Neutrophil (primary cell): ENCODE data around the gene BRMS1L.

Experiments
- H3K27ac ChIP-seq: fragments of 200-600 bp; sonication (generic); 2 replicates; pipeline ENCODE4 v1.5.1; 2016; ENCODE audit warnings: mild to moderate bottlenecking, moderate library complexity
- H3K27me3 ChIP-seq: fragments of 200-600 bp; sonication (generic); 2 replicates; pipeline ENCODE4 v1.6.0; 2016; ENCODE audit warnings: mild to moderate bottlenecking
- H3K36me3 ChIP-seq: fragments of 200-600 bp; sonication (generic); 2 replicates; pipeline ENCODE4 v1.5.1; 2017
- H3K4me1 ChIP-seq, 2 experiments: fragments of 200-600 bp in 1 of 2; sonication (generic) in 1 of 2; 1 replicate in 1 of 2; 2 replicates in 1 of 2; pipeline versions ENCODE4 v1.5.1 to v1.6.1; 2013 to 2016; ENCODE audit warnings: low read depth in 1 of 2, low read length in 1 of 2, mild to moderate bottlenecking in 1 of 2, moderate library complexity in 1 of 2; ENCODE audit not compliant: control insufficient read depth in 1 of 2, insufficient read depth in 1 of 2
- H3K4me3 ChIP-seq, 2 experiments: fragments of 200-600 bp in 1 of 2; sonication (generic) in 1 of 2; 1 replicate in 1 of 2; 2 replicates in 1 of 2; pipeline ENCODE4 v1.5.1; 2013 to 2016; ENCODE audit warnings: low read depth in 1 of 2, low read length in 1 of 2, mild to moderate bottlenecking in 1 of 2, moderate library complexity in 1 of 2
- H3K9me3 ChIP-seq: fragments of 200-600 bp; sonication (generic); 2 replicates; pipeline ENCODE4 v1.5.1; 2016
- CTCF ChIP-seq: fragments of 200-600 bp; sonication (generic); IDR thresholded peaks from 2 replicates; pipeline ENCODE4 v1.5.1; 2016; ENCODE audit warnings: antibody characterized with exemption

Gene BRMS1L

GRCh38 chr14:35879654-35880249 is 53.6 kb downstream of the BRMS1L start:
- no peak for TF ChIP-seq CTCF
- Histone ChIP-seq H3K36me3 (no peaks in the 10 kb centered on the region), H3K27ac (no peak overlapping the region), H3K4me3 (no peak overlapping the region), H3K4me1 (no peaks in the 10 kb centered on the region), H3K9me3 (no peaks in the 10 kb centered on the region), H3K27me3 (no peaks in the 10 kb centered on the region)

- peaks cover 7% of the 10 kb centered on the region for H3K27me3 ChIP-seq
- H3K4me3 ChIP-seq = no peak overlapping the region
- TF ChIP-seq CTCF = no peak
- H3K4me1 ChIP-seq = no peaks in the 10 kb centered on the region
- no peaks in the 10 kb centered on the region for H3K36me3 ChIP-seq
- no peaks in the 10 kb centered on the region for H3K9me3 ChIP-seq
- no peak overlapping the region for H3K27ac ChIP-seq
These were observed 55.1 kb downstream of the BRMS1L start for GRCh38 chr14:35881280-35881679.

- H3K27ac ChIP-seq = no peak overlapping the region
These were observed 57.6 kb downstream of the BRMS1L start for GRCh38 chr14:35883677-35884293.

GRCh38 chr14:35890308-35890707 is 64.2 kb downstream of the BRMS1L start:
- no peak overlapping the region for H3K4me3 ChIP-seq
- H3K4me1 ChIP-seq = no peaks in the 10 kb centered on the region
- H3K9me3 ChIP-seq = no peaks in the 10 kb centered on the region
- no peak overlapping the region for H3K27ac ChIP-seq
- H3K27me3 ChIP-seq = peaks cover 26% of the 10 kb centered on the region
- no peak for TF ChIP-seq CTCF
- no peaks in the 10 kb centered on the region for H3K36me3 ChIP-seq

More at GRCh38 chr14:35883677-35884293, 57.6 kb downstream of the BRMS1L start:
- H3K4me3 ChIP-seq = no peak overlapping the region
- no peak for TF ChIP-seq CTCF
- no peaks in the 10 kb centered on the region for H3K9me3 ChIP-seq
- H3K4me1 ChIP-seq = no peaks in the 10 kb centered on the region
- H3K27me3 ChIP-seq = peaks cover 11% of the 10 kb centered on the region
- no peaks in the 10 kb centered on the region for H3K36me3 ChIP-seq

- no peak for TF ChIP-seq CTCF
- no peaks in the 10 kb centered on the region for H3K4me1 ChIP-seq
- no peaks in the 10 kb centered on the region for H3K9me3 ChIP-seq
- H3K27me3 ChIP-seq = peaks cover 6% of the 10 kb centered on the region
- H3K4me3 ChIP-seq = no peak overlapping the region
- H3K36me3 ChIP-seq = no peaks in the 10 kb centered on the region
- H3K27ac ChIP-seq = no peak overlapping the region
These were observed 69.1 kb downstream of the BRMS1L start for GRCh38 chr14:35895256-35895655.
